ENCODE data around the gene NF2.

Gene NF2

DNA sequence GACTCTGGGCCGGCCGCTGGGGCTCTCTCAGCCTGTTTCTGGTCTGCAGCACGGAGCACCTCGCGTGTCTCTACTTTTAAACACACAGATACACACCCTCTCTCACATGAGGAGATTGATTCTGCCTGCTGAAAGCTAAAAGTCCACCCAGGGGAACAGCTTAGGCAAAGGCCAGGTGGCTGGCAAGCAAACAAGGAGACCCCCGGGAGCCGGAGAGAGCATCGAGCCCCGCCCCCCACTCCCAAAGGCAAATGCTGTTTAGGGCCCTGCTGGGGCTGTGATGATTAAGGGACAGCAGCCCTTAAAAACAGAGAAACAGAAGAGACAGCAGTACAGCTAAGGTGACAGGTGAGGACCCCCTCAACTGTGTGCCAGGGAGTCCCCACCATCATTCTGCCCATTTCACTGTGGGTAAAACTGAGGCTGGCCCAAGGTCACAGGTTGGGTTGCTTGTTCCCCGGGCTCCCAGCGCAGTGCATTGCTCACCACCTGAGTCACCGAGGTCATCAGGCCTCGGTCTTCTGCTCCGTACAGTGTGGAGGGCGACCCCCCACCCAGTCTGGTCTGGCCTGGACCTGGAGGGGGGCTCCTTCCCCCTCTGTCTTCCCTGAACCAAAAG, 123.2 kb downstream of the NF2 start:
- no peak for DNase-seq

DNA sequence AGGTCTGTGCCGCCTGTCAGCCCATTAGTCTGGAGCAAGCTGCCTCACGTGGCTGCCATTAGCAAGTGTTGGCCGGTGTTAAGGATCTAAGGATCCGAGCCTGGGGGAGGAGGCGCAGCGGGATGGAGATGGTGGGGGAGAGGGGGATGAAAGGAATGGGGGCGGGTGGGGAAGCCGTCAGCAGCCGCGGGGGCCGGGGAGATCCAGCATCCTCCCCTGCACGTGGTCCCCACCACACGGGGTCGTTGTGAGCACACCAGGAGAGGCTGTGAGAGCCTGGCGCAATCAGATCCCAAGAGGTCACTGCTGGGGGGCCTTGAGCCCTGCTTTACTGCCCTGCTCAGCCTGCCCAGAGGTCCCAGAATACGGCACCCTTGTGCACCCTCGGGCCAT, 123.7 kb downstream of the NF2 start:
- DNase-seq, result no peak

DNA sequence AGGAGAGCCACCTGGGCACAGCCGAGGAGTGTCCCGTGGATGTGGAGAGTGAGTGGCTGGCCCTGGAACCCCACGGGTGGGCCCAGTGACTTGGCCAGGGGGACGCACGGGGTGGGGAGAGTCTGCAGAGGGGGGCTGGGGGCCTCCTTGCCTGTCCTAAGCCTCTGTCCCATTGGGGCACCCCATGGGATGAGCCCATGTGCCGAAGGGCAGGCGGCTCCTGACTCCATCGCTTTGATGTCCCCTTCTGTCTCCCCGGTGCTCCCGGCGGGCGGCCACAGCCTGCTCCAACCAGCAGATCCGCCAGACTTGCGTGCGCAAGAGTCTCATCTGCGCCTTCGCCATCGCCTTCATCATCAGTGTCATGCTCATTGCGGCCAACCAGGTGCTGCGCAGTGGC, 125.7 kb downstream of the NF2 start:
- no peak for DNase-seq

DNA sequence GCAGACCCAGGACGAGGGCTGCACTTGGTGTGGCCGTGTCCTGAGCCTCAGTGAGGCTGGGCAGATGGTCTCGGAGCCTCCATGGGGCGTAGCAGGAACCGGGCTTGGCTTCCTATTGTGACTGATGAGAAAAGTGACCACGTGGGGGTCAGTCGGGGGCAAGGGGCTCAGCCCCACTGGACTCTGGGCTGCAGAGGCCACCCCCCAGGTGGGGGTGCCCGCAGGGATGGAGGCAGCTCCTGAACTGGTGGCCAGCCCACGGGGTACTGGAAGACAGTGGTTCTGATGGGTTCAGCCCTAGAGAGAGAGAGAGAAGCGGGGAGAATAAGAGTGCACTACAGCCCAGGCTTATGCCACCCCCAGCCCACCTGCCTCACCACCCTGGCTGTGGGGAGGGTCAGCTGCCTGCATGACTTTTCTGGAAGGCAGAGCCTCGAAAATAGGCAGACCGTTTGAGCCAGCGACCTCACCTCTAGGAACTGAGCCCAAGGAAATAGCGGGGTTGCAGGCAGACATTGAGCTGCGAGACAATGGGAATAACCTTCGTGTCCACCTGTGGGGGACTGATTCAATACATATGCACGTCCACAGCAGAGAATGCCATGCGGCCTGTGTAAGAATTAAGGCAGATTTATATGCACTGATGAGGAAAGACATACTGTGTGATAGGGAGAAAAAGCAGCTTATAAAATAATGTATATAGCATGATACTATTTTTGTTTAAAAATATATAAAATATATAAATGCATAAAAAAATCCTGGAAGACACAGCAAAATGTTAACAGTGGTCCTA, 127.8 kb downstream of the NF2 start:
- no peak for DNase-seq

DNA sequence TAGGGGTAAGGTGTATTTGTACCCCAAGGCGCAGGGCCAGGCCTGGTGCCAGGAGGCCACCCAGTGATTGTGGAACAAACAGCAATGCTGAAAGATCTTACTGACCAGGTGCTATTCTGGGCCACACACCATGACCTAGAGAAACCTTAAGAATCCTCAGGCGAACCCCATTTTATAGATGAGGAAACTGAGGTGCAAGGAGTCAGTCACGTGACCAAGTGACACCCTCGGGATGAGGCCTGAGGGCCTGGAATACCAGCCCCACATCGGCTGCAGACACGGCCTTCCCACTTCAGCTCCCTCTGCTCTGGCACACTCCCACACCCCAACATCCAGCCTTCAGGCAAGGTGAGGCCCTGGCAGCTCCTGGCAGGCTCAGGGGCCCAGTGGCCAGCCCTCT, 129.4 kb downstream of the NF2 start:
- no peak for DNase-seq

DNA sequence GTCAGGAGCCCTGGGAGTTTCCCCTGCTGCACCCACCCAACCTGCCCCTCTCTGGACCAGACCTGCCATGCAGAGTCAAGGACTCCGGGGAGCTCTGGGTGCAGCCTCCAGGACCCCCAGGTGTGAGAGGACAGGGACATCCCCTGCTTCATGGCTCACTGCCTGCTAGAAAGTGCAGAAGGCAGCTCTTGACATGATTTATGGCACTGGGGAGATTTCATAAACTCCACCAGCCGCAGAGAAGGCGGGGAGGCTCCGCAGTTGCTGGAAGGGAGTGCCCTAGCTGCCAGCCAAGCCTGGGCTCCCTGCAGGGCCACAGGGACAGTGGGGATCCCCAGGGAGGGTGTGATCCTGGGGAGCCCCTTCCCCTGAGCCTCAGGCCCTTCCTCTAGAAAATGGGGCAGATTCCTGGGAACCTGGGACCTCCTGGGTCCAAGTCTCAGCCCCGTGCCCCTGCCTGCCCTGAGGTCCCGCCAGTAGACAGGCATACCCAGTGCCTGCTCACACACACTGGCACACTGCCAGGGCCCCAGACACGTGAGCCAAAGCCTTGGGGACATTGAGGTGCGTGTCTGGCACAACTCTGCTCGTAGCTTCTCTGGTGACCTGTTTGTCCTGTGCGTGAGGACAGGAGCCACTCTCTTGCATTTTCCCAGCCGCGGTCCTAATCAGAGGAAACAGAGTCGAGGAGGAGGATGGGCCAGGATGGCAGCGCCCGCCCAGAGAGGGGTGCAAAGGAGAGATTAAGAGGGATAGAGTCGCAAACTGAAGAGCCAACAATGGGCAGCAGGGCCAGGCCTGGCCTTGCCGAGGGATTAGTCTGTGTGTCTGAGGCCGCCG, 130.1 kb downstream of the NF2 start:
- peak; percentile 75 for DNase-seq

DNA sequence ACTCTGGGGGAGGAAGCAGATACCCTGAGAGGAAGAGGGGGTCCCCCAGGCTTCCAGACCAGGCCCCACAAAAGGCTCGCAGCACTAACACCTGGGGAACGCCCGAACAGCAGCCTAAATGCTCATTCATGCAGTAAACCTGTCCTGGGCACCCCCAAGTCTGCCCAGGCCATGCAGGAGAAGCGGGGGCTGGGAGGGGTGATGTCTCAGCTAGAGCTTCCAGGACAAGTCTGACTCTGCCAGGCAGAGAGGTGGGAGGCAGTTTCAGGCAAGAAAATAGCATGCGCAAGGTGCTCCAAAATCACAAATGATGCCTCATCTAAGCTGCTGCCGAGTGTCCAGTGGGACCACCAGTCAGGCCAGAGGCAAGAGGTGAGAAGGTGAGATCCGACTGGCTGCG, 131.0 kb downstream of the NF2 start:
- DNase-seq, result no peak

DNA sequence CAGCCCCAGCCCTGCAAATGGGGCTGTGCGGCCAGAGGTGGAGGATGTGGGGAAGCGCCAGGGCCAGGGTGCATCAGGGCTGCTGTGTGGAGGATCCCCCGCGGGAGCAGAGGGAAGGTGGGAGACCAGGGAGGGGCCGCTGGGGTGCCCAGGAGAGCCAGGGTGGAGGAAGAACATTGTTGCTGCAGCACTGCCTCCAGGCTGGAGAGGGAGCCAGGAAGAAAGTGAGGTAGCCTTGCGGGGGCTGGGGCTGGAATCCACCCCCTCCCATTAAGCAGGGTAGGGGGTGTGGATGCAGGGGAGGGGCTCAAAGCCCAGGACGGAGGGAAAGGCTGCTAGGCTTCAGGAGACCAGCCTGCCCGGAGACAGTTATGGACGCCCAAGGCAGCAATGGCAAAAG, 131.4 kb downstream of the NF2 start:
- DNase-seq, result no peak

DNA sequence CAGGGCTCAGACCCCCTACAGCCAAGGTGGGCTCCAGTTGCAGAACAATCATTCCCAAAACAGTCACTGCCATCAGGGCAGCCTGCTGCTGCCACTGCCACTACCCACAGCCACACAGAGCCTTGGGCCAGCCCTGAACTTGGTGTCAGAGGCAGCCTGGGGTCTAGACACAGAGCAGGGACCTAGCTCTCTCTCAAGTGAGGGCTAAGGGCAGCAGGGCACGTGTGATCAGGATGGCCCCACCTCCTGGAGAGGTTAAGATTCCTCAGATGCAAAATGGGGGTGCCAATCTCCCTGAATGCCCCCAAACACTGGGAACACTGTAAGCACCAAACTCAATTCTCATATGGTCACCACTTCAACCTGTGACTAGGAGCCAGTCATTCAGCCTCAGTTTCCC, 132.0 kb downstream of the NF2 start:
- DNase-seq, result no peak

DNA sequence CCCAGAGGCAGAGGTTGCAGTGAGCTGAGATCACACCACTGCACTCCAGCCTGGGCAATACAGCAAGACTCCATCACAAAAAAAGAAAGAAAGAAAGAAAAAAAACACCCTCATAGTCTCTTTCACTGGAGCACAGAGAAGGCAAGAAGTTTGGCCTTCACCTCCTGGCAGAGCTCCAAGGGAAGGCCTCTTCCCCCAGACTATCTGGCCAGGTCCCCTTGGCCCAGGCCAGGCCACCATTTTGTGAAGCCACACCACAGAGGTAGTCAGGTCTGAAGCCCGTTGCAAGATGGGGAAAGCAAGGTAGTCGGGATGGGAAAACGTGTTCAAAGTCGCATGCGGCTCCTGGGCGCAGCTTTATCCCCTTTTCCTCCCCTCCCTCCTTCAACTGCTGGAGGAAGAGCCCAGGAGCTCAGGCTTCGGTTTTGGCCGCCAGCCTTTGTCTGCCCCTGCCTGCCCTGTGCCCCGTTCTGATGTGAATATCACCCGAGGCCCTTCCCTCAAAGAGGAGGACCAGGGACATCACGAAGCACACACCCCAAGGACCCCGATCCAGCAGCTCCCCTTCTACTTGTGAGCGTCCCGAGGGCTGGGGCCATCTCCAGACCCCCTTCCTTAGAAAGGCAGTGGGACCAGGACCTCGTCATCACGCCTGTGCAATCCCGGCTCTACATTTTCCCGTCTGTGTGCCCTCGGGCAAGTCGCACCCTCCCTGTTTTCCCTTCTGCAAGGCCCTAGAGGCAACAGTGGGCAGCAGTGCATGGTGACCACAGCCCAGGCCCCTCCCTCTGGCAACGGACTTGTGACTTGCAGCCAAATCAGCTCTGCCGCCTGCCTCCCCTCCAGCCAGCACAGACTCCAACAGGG, 134.1 kb downstream of the NF2 start:
- DNase-seq, result no peak

DNA sequence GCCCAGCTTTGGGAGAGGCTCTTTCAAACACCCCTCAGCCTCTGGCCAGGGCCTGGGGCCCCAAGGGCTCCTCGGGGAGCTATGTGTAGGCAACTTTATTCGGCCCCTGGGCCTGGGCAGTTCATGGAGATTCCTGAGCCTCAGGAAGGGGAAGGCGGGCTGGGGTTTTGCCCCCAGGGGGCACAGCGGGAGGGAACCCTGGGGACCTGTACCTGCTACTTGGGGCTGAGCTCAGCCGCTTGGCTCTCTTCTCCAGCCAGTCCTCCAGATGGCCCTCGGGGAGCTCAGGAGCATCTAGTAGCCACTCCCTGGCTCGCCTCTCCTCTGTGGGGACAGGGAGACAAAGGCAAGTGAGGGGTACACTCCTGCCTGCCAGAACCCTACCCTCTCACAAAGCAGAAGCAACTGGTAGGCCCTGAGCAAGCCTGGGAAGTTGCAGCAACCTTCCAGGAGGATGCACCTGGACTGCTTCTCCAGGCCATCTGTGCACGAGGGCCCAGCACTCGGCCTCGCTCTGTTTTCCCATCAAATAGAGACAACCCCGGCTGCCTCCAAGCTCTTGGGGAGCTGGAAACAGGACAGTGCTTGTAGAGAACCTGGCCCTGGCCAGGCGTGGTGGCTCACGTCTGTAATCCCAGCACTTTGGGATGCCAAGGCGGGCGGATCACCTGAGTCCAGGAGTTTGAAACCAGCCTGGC, 134.8 kb downstream of the NF2 start:
- no peak for DNase-seq

DNA sequence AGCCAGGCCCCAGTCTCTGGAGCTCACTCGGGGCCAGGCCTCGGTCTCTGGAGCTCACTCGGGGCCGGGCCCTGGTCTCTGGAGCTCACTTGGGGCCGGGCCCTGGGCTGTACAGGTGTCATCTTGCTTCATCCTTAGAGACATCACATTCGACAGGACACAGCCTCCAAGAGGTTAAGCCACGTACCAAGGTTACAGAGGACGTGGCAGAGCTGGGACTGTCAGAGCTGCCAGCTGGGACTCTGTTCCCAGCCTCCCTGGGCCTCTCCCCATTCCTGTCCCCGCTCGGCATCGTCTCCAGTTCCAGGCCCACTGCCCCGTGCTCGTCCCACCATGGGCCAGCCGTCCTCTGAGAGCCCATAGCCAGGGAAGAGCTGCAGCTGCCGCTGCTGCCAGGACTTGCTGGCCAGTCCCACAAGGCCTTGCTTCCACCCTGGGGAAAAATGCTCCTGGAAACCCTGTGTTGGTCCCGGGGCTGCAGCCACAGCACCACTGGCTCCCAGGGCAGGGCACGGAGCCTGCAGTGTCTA, 136.0 kb downstream of the NF2 start:
- DNase-seq, result no peak

DNA sequence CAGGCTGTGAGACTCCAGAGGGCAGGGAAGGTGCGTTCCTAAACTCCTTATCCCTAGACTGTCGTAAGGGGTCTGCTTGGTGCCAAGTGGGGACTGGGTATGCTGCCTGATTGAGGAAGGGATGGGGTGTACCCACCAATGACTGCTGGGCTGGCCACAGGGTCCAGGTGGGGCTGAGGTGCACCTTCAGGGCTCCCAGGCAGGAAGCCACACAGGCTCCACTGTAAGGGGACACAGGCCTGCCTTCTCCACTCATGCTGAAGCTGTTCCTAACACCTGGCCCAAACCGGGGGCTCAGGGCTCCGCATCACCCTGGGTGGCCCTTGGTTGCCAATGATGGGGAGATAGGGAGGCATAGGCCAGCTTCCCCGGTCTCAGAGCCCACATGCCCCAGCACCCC, 136.8 kb downstream of the NF2 start:
- no peak for DNase-seq

DNA sequence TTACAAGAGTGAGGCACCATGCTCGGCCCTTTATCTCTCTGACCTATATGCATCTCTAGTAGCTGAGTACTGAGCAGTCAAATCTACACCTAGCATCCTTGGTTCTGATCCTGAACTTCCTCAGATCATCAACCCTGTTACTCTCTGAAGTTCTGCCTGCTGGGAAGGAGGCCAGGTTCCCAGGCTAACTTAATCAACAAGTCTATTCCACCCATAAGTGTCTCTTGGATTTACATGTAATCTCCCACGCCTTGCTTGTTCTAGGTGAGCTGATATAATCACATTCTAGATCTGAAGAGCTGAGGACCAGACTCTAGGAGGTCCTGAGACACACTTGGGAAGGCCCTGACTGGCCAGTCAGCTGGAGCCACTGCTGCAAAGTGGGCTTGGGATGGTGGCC, 138.5 kb downstream of the NF2 start:
- no peak for DNase-seq

DNA sequence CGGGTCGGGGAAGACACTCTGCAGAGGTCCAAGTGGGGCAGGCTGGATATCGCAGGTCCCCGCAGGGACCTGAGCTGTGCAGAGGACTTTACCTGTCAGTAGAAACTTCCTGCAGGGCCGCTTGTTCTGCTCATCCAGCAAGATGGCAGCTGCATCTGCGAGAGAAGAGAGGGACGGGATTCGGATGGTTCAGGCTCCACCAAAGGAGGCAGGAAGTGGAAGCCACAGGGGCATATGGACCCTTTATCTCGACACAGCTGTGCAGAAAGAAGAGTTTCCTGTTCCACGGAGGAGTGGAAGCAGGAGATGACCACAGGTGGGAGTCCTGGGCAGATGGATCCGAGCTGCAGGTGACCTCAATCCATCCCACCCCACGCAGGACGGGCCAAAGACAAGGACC, 138.9 kb downstream of the NF2 start:
- no peak for DNase-seq

DNA sequence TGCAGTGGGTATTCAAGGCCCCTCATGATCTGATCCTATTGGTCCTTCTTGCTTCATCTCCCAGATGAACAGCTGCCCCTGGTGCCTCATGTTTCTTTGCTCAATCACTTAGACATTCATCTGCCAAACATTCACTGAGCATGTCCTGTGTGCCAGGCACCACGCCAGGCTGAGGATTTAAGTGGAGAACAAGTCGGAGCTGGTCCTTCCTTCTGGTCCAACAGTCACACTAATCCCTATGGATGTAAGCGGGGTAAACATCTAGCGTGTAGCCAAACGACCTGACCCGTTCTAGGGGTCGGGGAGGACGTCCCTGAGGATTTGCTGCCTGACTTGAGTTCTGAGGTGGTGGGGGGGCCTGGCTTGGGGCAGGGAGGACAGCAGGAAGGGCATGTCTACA, 141.5 kb downstream of the NF2 start:
- DNase-seq, result peak; percentile 44

DNA sequence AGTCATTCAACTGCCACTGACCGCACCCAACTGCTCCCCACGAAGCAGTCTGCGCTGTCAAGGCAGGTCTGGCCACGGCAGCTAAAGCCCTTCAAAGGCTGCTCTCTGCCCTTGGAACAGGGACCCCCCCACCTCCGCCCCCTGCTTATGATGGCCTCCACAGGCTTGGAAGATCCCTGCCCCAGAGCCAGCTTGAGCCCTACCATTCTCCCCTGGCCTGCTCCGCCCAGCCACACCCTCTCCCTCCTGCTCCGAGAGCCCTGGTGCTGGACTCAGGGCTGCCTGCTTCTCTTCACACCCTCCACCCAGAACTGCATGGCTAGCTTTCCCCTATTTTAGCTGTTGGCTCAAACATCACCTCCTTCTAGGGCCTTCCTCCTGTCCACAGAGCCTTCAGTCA, 144.4 kb downstream of the NF2 start:
- DNase-seq, result no peak

Data from NCI-H510A (cell line).